COR-L47 (cell line): ENCODE measurements around the gene ZMIZ1.

ENCODE experiments used
- DNase-seq: peaks from one replicate; lab custom pipeline; 2025; lab: John Stamatoyannopoulos, UW

ZMIZ1 gene

GRCh38 chr10:79206300-79207095 lies 137.7 kb downstream of the ZMIZ1 start:
- DNase-seq, result no peak

- no peak for DNase-seq
Observed at GRCh38 chr10:79207096-79207357, 138.3 kb downstream of the ZMIZ1 start.

GRCh38 chr10:79207726-79208125 lies 139.0 kb downstream of the ZMIZ1 start:
- DNase-seq, result no peak

- no peak for DNase-seq
Observed at GRCh38 chr10:79208251-79208983, 139.7 kb downstream of the ZMIZ1 start.

GRCh38 chr10:79209340-79209739 lies 140.6 kb downstream of the ZMIZ1 start:
- no peak for DNase-seq

- DNase-seq, result no peak
Observed at GRCh38 chr10:79209831-79210230, 141.1 kb downstream of the ZMIZ1 start.

GRCh38 chr10:79210672-79211071 lies 141.9 kb downstream of the ZMIZ1 start:
- DNase-seq, result no peak

- no peak for DNase-seq
Observed at GRCh38 chr10:79211616-79212015, 142.8 kb downstream of the ZMIZ1 start.

- no peak for DNase-seq
Observed at GRCh38 chr10:79215531-79215930, 146.8 kb downstream of the ZMIZ1 start.

- no peak for DNase-seq
Observed at GRCh38 chr10:79219322-79219957, 150.7 kb downstream of the ZMIZ1 start.

- DNase-seq, result no peak
Observed at GRCh38 chr10:79220307-79220706, 151.5 kb downstream of the ZMIZ1 start.

GRCh38 chr10:79221110-79222051 lies 152.6 kb downstream of the ZMIZ1 start:
- no peak for DNase-seq

GRCh38 chr10:79222186-79222585 lies 153.4 kb downstream of the ZMIZ1 start:
- DNase-seq, result no peak

GRCh38 chr10:79223091-79224048 lies 154.6 kb downstream of the ZMIZ1 start:
- no peak for DNase-seq

- DNase-seq, result no peak
Observed at GRCh38 chr10:79224263-79224949, 155.6 kb downstream of the ZMIZ1 start.

GRCh38 chr10:79224992-79225391 lies 156.2 kb downstream of the ZMIZ1 start:
- no peak for DNase-seq

GRCh38 chr10:79226391-79227245 lies 157.9 kb downstream of the ZMIZ1 start:
- DNase-seq, result no peak

- DNase-seq, result peak; percentile 65
Observed at GRCh38 chr10:79229071-79229541, 160.3 kb downstream of the ZMIZ1 start.

- DNase-seq, result no peak
Observed at GRCh38 chr10:79229830-79230327, 161.1 kb downstream of the ZMIZ1 start.
